H1 (cell line): ENCODE data around the gene KRTAP10-4. TPM values are rescaled to one million over a fixed set of nuclear protein-coding genes. Genes with fewer than 3 reads are reported as not detected.

Experiments used
- CBX5 ChIP-seq: fragments of 300-800, 300-1000 bp; sonication (generic); IDR thresholded peaks from 2 replicates; pipeline ENCODE4 v1.7.1; 2016; ENCODE audit warnings: antibody characterized with exemption, low read length, low read depth
- RFX5 ChIP-seq: IDR thresholded peaks from 2 replicates; pipeline ENCODE4 v1.6.1; 2011; ENCODE audit warnings: low read depth, low read length, improper control_type of control experiment, borderline replicate concordance
- polyA plus RNA-seq, 7 experiments: library from polyadenylated mRNA; depleted of rRNA in 3 of 7; stranded (reverse) in 5 of 7; unstranded in 2 of 7; fragments of >200 nt in 5 of 7; fragments of 200-250 nt in 2 of 7; gene quantifications; 1 replicate in 5 of 7; 2 replicates in 1 of 7; 4 replicates in 1 of 7; pipeline versions ENCODE4 v1.2.1 to v1.2.3, GENCODE V29; 2011 to 2013; ENCODE audit warnings: missing spikeins in 2 of 7, mixed read lengths in 2 of 7
- total RNA-seq: library from RNA; stranded (reverse); fragmentation: NEBNext Ultra II Directional; extraction: Animal tissue kit (Norgen Biotek cat#: 25700); gene quantifications from 2 replicates; pipeline ENCODE4 v1.2.1, GENCODE V29; 2021
- TF ChIP-seq, protein P1 (sequence below): IDR thresholded peaks from 2 replicates; pipeline ENCODE4 v1.6.1; 2011; ENCODE audit warnings: low read depth, mild to moderate bottlenecking, low read length; ENCODE audit not compliant: insufficient read depth

The KRTAP10-4 gene
- total and polyA plus RNA-seq, 2 of the 8 experiments (the other 6 are each of a cell fraction or from before 2014, with no cell fraction given): not detected

- TF ChIP-seq CBX5 (no peak), RFX5 (no peak)
- TF ChIP-seq, protein P1, sequence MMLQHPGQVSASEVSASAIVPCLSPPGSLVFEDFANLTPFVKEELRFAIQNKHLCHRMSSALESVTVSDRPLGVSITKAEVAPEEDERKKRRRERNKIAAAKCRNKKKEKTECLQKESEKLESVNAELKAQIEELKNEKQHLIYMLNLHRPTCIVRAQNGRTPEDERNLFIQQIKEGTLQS: no peak
Measured at GRCh38 chr21:44581158-44581557, 7.6 kb downstream of the KRTAP10-4 start (continued).
